CD4-positive, alpha-beta T cell treated with Interferon gamma for 1 hour (primary cell): ENCODE measurements around the gene SLC25A22.

Experiments used
- DNase-seq: peaks from one replicate; pipeline ENCODE4 v3.0.0-alpha.2; 2020

The SLC25A22 gene

DNA sequence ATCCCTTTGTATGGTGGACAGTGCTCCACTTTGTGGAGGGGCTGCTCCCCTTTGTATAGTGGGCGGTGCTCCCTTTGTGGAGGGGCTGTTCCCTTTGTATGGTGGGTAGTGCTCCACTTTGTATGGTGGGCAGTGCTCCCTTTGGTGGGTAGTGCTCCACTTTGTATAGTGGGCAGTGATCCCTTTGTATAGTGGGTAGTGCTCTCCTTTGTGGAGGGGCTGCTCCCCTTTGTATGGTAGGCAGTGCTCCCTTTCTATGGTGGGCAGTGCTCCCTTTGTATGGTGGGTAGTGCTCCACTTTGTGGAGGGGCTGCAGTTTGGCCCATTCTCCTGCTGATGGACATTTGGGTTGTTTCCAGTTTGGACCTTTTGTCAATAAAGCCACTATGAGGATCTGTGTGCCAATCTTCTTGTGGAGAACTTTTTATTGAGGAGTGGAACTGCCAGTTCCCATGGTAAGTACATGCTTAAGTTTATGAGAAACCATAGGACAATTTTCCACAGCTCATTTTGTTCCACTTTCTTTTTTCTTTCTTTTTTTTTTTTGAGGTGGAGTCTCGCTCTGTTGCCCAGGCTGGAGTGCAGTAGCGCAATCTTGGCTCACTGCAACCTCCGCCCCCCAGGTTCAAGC, 55.4 kb downstream of the SLC25A22 start:
- DNase-seq, result no peak

DNA sequence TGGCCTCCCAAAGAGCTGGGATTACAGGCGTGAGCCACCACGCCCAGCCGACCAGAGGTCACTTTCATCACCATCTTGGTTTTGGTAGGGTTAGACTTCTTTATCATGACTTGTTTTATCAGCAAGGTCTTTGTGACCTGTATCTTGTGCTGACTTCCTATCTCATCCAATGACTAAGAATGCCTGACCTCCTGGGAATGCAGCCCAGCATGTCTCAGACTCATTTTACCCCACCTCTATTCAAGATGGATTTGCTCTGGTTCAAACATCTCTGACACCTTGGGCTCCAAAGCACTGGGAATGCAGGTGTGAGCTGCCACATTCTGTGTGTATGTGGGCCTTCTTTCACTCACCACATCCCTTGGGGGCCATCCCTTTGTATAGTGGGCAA, 55.9 kb downstream of the SLC25A22 start:
- no peak for DNase-seq
